Testis (tissue), 3 donors: ENCODE data around the gene PYROXD2. TPM values are rescaled to one million over a fixed set of nuclear protein-coding genes. Genes with fewer than 3 reads are reported as not detected.

ENCODE experiments used
- DNase-seq: peaks from one replicate; pipeline ENCODE4 v3.0.0-alpha.2; 2019
- H3K27ac ChIP-seq, 2 donors: fragments of 200-600 bp; sonication (generic); one replicate each; pipeline ENCODE4 v1.5.1; 2019
- H3K27me3 ChIP-seq: fragments of 200-600 bp; sonication (generic); one replicate; pipeline ENCODE4 v1.5.1; 2019
- H3K36me3 ChIP-seq: fragments of 200-600 bp; sonication (generic); one replicate; pipeline ENCODE4 v1.5.1; 2017; ENCODE audit warnings: low read depth; ENCODE audit errors: missing control alignments
- H3K4me1 ChIP-seq: fragments of 200-600 bp; sonication (generic); one replicate; pipeline ENCODE4 v1.5.1; 2019
- H3K4me3 ChIP-seq, 2 donors: fragments of 200-600 bp; sonication (generic); one replicate each; pipeline ENCODE4 v1.5.1; 2017 to 2019
- H3K9me3 ChIP-seq: fragments of 200-600 bp; sonication (generic); one replicate; pipeline ENCODE4 v1.5.1; 2017
- POLR2A ChIP-seq: fragments of 450-650 bp; IDR thresholded peaks from one replicate; pipeline ENCODE4 v1.6.1; 2017; ENCODE audit warnings: antibody characterized with exemption, mild to moderate bottlenecking, moderate library complexity
- WGBS, 2 donors: methylation state at CpG; one replicate each; pipeline ENCODE4 v1.1.5; 2018; 5-methylcytosine and 5-hydroxymethylcytosine counted together
- intact Hi-C: fragments of 100-400 bp; cut with DNase I; formaldehyde crosslinking; loops from one replicate; pipeline ENCODE4 v1.15.1; 2023; ENCODE audit warnings: low total_unique reads
- polyA plus RNA-seq: library from polyadenylated mRNA; stranded (reverse); fragments of 350-450 nt; fragmentation: Illumina TruSeq; extraction: RNeasy Lipid Tissue Mini Kit (QIAGEN cat#74804); gene quantifications from one replicate; pipeline ENCODE4 v1.2.3, GENCODE V29; 2014; ENCODE audit warnings: low read depth, low replicate concordance; ENCODE audit not compliant: insufficient read depth
- total RNA-seq, 2 donors: library from RNA; depleted of rRNA; stranded (reverse); fragments of >200 nt; gene quantifications; one replicate each; pipeline ENCODE4 v1.2.3, GENCODE V29; 2016
- TF ChIP-seq, protein P1 (sequence below), 3 experiments: fragments of 450-650 bp in 2 of 3; fragments of 200-600 bp in 1 of 3; sonication (generic) in 1 of 3; IDR thresholded peaks; one replicate each; pipeline ENCODE4 v1.5.1; 2016 to 2019; ENCODE audit warnings: antibody characterized with exemption in 3 of 3, mild to moderate bottlenecking in 2 of 3, moderate library complexity in 1 of 3

The PYROXD2 gene
- total and polyA plus RNA-seq, 3 donors from 2014 or later, result 10.2 to 20.2 (median 13.0) TPM

- Histone ChIP-seq H3K9me3 (no peaks in the 10 kb centered on the region), H3K27ac (no peak overlapping the region), H3K4me3 (no peak overlapping the region), H3K27me3 (no peaks in the 10 kb centered on the region), H3K36me3 (no peaks in the 10 kb centered on the region), H3K4me1 (no peaks in the 10 kb centered on the region)
- no peak for TF ChIP-seq POLR2A
- TF ChIP-seq, protein P1, sequence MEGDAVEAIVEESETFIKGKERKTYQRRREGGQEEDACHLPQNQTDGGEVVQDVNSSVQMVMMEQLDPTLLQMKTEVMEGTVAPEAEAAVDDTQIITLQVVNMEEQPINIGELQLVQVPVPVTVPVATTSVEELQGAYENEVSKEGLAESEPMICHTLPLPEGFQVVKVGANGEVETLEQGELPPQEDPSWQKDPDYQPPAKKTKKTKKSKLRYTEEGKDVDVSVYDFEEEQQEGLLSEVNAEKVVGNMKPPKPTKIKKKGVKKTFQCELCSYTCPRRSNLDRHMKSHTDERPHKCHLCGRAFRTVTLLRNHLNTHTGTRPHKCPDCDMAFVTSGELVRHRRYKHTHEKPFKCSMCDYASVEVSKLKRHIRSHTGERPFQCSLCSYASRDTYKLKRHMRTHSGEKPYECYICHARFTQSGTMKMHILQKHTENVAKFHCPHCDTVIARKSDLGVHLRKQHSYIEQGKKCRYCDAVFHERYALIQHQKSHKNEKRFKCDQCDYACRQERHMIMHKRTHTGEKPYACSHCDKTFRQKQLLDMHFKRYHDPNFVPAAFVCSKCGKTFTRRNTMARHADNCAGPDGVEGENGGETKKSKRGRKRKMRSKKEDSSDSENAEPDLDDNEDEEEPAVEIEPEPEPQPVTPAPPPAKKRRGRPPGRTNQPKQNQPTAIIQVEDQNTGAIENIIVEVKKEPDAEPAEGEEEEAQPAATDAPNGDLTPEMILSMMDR (IDR thresholded peaks at IDR 0.05), result no peak
- intact Hi-C loops, result no loop called here
- DNase-seq, result no peak
- WGBS, 2 donors, result 86 to 92% methylated on average over 19 of the region's 19 CpGs
Measured at GRCh38 chr10:98367604-98368451, 47.2 kb downstream of the PYROXD2 start.

GRCh38 chr10:98366062-98366530 is 48.9 kb downstream of the PYROXD2 start:
- H3K9me3 ChIP-seq, result no peaks in the 10 kb centered on the region
- 84 to 88% methylated on average over 6 of the region's 6 CpGs for WGBS, 2 donors
- TF ChIP-seq, protein P1 (IDR thresholded peaks at IDR 0.05), result no peak
- no peak for TF ChIP-seq POLR2A
- no peaks in the 10 kb centered on the region for H3K36me3 ChIP-seq
- H3K4me3 ChIP-seq, result no peak overlapping the region
- no peak for DNase-seq
- no peaks in the 10 kb centered on the region for H3K4me1 ChIP-seq
- H3K27ac ChIP-seq, result no peak overlapping the region
- no peaks in the 10 kb centered on the region for H3K27me3 ChIP-seq
- intact Hi-C loops, result no loop called here

DNA sequence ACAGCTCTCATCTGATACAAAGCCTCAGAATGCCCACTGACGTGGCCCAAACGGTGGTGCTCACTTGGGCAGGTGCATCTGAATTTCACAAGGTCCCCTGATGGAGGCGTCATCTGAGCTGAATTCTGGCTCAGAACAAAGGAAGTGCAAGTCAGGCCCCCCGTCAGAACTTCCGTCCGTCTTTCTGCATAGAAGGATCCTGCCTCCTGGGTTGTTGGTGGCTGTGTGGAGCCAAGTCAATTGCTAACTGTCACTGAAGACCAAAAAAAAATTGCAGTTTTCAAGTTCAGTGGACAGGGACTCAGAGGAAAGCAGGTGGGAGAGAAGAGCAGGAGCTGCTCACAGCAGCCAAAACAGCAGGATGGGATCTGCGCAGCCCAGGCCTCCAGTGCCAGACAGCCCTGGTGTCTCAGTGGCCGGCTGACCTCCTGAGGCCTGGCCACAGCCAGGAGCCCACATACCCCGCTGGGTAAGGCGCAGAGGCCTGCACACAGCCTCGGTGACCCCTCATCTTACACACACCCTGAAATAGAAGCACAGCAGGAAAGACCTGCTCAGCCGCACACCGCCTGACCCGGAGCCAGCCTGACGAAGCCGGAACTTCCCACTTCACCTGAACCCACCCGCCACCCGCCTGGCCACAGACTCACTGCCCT is 49.4 kb downstream of the PYROXD2 start:
- no peak for TF ChIP-seq POLR2A
- Histone ChIP-seq H3K4me1 (no peaks in the 10 kb centered on the region), H3K27me3 (no peaks in the 10 kb centered on the region), H3K36me3 (no peaks in the 10 kb centered on the region), H3K9me3 (no peaks in the 10 kb centered on the region), H3K27ac (no peak overlapping the region), H3K4me3 (no peak overlapping the region)
- DNase-seq, result no peak
- WGBS, 2 donors, result 88 to 96% methylated on average over 18 of the region's 18 CpGs
- intact Hi-C loops, result no loop called here

- no peak overlapping the region for H3K4me3 ChIP-seq
- no peak overlapping the region for H3K27ac ChIP-seq
- TF ChIP-seq POLR2A, result no peak
- TF ChIP-seq, protein P1 (IDR thresholded peaks at IDR 0.05), result no peak
- H3K27me3 ChIP-seq, result no peaks in the 10 kb centered on the region
- intact Hi-C loops, result no loop called here
- no peaks in the 10 kb centered on the region for H3K4me1 ChIP-seq
- WGBS, 2 donors, result 89 to 90% methylated on average over 9 of the region's 9 CpGs
- no peaks in the 10 kb centered on the region for H3K9me3 ChIP-seq
- no peak for DNase-seq
- no peaks in the 10 kb centered on the region for H3K36me3 ChIP-seq
Measured at GRCh38 chr10:98364432-98365102, 50.4 kb downstream of the PYROXD2 start.

DNA sequence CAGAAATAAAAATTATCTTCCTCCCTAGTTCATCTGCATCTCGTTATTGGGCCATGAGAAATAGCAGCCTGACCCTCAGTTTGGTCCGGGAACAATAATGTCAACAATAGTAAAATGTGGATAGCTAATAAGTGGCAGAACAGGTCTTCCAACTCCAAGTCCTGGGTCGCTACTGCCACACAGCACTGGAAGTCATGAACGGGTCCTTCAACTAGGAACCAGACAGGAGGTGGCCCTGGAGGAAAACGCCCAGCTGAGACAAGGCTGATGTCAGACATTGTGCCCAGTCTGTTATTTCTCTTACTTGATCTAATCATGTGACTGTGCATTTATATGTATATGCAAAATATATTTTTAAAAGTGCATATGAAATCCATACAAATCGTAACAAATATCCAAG is 51.8 kb downstream of the PYROXD2 start:
- H3K36me3 ChIP-seq, result no peaks in the 10 kb centered on the region
- no peaks in the 10 kb centered on the region for H3K27me3 ChIP-seq
- H3K4me1 ChIP-seq, result no peaks in the 10 kb centered on the region
- intact Hi-C loops, result no loop called here
- DNase-seq, result no peak
- no peaks in the 10 kb centered on the region for H3K9me3 ChIP-seq
- H3K27ac ChIP-seq, result no peak overlapping the region
- H3K4me3 ChIP-seq, result no peak overlapping the region
- 84 to 89% methylated on average over 6 of the region's 6 CpGs for WGBS, 2 donors
- TF ChIP-seq, protein P1 (IDR thresholded peaks at IDR 0.05), result no peak
- TF ChIP-seq POLR2A, result no peak
